Measurements from ENCODE around the gene ACIN1. TPM values are rescaled to one million over a fixed set of nuclear protein-coding genes. Genes with fewer than 3 reads are reported as not detected.

ACIN1 gene
- total RNA-seq, 1 experiment from 2014 or later: 333 TPM

DNA sequence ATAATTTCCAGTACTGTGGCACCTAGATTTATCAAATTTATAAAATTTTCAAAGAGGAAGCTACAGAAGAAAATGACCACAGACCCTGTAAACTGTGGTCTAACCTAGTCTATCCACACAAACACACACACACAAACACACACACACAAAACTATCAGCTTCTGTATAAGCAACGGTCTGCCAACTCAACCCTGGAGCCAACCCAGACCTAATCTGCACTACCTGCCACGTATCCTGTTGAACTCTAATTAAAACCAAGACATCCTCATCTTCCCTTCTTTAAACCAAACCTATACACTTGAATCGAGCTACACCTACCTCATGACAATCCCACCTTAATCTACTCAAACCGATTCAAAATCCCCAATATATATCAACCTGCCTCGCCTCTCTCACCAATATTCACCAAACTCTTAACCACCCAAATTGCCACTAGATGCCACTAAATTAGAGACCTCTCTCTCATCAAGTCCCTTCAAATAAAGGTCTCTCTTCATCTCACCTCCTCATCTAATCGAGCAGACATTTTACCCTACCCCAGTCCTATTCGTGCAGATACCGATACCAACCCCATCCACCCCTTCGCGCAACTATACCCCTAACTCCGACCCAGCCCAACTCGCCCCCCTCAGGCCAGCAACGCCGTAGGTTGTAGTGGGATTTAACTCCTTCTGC, 808 bp downstream of the ACIN1 start:
- Histone ChIP-seq H3K79me1 (ENCODE audit: insufficient read depth, low read depth, low read length, poor library complexity, severe bottlenecking) (peaks cover 5% of the 10 kb centered on the region), H2BK120ac (ENCODE audit: low read depth, low read length, poor library complexity, severe bottlenecking) (no peak overlapping the region), H2BK12ac (ENCODE audit: insufficient read length, low read depth, low read length) (no peak overlapping the region), H3K23me2 (ENCODE audit: insufficient read length, low read depth, low read length, poor library complexity, severe bottlenecking) (peaks cover 6% of the 10 kb centered on the region), H3K4me2 (ENCODE audit: insufficient read depth, insufficient read length, low read length) (peak overlapping the region; percentile 93), H3K27me3 (ENCODE audit: insufficient read depth, low read length) (no peaks in the 10 kb centered on the region), H2AK5ac (ENCODE audit: insufficient read length, low read length) (no peak overlapping the region), H3K9ac (ENCODE audit: extremely low read depth, insufficient read length, low read length) (peak overlapping the region; percentile 99), H3T11ph (ENCODE audit: low read length) (no peak overlapping the region), H4K8ac (replicated peaks; ENCODE audit: insufficient read length, low read depth, low read length) (no peak overlapping the region), H4K91ac (ENCODE audit: insufficient read length, low read depth, low read length) (no peak overlapping the region), H4K5ac (ENCODE audit: insufficient read length, low read depth, low read length) (no peak overlapping the region), H2BK20ac (ENCODE audit: low read depth, low read length, poor library complexity, severe bottlenecking) (no peak overlapping the region), H3K9me3 (ENCODE audit: control insufficient read depth, low read depth, low read length) (no peaks in the 10 kb centered on the region), H3K27ac (ENCODE audit: insufficient read length, low read depth, low read length) (peak overlapping the region; percentile 73), H2AFZ (ENCODE audit: low read length) (no peak overlapping the region), H3K23ac (ENCODE audit: insufficient read length, low read depth, low read length) (no peak overlapping the region), H3K56ac (ENCODE audit: insufficient read length, low read depth, low read length) (no peak overlapping the region), H3K4ac (ENCODE audit: low read depth, low read length) (no peak overlapping the region), H2BK5ac (ENCODE audit: insufficient read length, low read length) (no peak overlapping the region), H3K4me1 (ENCODE audit: insufficient read depth, low read length) (peaks cover 2% of the 10 kb centered on the region; the same call in 1 of the 2 replicates), H3K18ac (ENCODE audit: insufficient read length, low read depth, low read length) (no peak overlapping the region), H3K79me2 (ENCODE audit: insufficient read depth, low read length) (peaks cover 19% of the 10 kb centered on the region), H2BK15ac (ENCODE audit: low read depth, low read length) (no peak overlapping the region), H4K20me1 (ENCODE audit: control insufficient read depth, insufficient read depth, insufficient read length) (no peaks in the 10 kb centered on the region), H3K14ac (ENCODE audit: insufficient read depth, low read length) (no peak overlapping the region)
- Mint-ChIP-seq H3K27me3 (ENCODE audit: low read depth) (no peaks in the 10 kb centered on the region), H3K27ac (no peak overlapping the region), H3K9me3 (no peaks in the 10 kb centered on the region), H3K4me3 (no peak overlapping the region), H3K36me3 (ENCODE audit: insufficient read depth in 1 of 3, low read depth in 3 of 3) (peaks cover 38 to 64% (median 60%) of the 10 kb centered on the region in 3 experiments), H3K4me1 (peaks cover 16 to 25% of the 10 kb centered on the region in 2 experiments)
- TF ChIP-seq, protein P1, sequence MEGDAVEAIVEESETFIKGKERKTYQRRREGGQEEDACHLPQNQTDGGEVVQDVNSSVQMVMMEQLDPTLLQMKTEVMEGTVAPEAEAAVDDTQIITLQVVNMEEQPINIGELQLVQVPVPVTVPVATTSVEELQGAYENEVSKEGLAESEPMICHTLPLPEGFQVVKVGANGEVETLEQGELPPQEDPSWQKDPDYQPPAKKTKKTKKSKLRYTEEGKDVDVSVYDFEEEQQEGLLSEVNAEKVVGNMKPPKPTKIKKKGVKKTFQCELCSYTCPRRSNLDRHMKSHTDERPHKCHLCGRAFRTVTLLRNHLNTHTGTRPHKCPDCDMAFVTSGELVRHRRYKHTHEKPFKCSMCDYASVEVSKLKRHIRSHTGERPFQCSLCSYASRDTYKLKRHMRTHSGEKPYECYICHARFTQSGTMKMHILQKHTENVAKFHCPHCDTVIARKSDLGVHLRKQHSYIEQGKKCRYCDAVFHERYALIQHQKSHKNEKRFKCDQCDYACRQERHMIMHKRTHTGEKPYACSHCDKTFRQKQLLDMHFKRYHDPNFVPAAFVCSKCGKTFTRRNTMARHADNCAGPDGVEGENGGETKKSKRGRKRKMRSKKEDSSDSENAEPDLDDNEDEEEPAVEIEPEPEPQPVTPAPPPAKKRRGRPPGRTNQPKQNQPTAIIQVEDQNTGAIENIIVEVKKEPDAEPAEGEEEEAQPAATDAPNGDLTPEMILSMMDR (conservative IDR thresholded peaks at IDR 0.05): peak; percentile 29; the same call in 1 of the 3 replicates
- 100% methylated on average over 3 of the region's 14 CpGs for WGBS (ENCODE audit: extremely low coverage, insufficient read length, low lambda C conversion rate)
- peak; percentile 91 for DNase-seq
